NCI-H524 (cell line): ENCODE measurements around the gene FOXR1.
A peak's percentile ranks its signal among the peaks of the same experiment; 100 is the strongest.
"Not testable (repeated sequence)": the region's sequence is repeated elsewhere in the genome, so short reads cannot be mapped to it uniquely, and the experiment has no call there.

Source experiments
- DNase-seq, 2 experiments: peaks; one replicate each; lab custom pipeline; 2025; lab: John Stamatoyannopoulos, UW

Gene FOXR1

DNA sequence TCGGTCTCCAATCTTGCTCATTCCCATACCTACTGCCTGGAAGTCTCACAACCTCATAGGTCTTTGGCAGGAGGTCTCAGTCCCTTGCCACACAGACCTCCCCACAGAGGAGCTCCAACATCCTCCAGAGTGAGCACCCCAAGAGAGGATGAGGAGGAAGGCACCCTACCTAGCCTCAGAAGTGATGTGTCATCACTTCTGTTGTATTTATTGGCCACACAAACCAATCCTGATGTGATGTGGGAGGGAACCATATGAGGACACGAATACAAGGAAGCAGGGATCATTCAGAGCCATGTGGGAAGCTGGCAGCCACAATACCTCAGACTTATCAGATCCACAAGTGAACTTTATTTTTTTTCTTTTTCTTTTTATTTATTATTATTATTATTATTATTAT lies 24.5 kb upstream of the FOXR1 start:
- no peak for DNase-seq

DNA sequence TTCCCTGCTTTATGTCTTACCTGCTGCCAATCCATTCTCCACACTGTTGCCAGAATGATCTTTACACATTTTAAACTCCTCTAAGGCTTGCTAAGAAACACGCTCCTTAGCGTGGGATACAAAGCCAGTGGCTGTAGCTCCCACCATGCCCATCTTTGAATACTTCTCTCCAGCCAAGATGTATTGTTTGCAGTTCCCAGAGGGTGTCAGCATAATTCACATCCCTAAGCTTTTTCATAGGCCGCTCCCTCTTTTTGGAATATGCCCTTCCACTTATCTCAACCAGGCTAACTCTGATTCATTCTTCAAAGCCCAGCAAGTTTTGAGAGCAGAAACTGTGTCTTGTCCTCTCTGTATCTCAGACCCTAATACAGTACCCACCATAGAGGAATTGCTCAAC lies 23.6 kb upstream of the FOXR1 start:
- no peak for DNase-seq

DNA sequence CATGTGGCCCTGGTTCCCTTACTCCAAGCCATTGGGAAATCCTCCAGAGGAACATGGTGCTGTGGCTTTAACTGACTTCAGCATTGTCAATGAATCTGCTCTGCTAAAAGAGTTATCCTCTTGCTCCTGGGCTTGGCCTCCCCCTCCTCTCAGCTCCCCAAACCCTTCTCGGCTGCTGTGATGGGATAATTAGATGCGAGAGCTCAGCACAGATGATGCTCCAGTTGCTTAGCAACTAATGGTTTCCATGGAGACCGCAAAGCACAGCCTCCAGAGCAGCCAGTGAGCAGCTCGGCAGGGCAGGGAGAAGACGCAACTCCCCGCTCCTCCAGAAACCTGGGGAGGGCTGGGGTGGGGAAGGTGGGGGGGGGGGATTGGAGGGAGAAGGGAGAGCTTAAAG lies 18.3 kb upstream of the FOXR1 start:
- DNase-seq, result peak; percentile 89 to 96

DNA sequence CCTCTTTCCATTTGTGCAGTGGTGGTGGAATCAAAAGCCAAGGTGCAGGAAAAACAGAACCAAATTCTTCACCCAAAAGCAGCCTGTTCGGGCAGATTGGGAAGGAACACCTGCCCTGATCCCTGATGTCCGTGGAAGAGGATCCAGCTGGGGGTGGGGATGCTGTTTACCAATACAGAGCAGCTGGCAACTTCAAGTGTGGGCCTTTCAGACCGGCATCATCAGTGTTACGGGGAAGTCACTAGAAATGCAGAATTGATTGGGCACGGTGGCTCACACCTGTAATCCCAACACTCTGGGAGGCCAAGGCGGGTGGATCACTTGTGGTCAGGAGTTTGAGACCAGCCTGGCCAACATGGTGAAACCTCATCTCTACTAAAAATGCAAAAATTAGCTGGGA lies 17.6 kb upstream of the FOXR1 start:
- peak; percentile 42 to 69 for DNase-seq

DNA sequence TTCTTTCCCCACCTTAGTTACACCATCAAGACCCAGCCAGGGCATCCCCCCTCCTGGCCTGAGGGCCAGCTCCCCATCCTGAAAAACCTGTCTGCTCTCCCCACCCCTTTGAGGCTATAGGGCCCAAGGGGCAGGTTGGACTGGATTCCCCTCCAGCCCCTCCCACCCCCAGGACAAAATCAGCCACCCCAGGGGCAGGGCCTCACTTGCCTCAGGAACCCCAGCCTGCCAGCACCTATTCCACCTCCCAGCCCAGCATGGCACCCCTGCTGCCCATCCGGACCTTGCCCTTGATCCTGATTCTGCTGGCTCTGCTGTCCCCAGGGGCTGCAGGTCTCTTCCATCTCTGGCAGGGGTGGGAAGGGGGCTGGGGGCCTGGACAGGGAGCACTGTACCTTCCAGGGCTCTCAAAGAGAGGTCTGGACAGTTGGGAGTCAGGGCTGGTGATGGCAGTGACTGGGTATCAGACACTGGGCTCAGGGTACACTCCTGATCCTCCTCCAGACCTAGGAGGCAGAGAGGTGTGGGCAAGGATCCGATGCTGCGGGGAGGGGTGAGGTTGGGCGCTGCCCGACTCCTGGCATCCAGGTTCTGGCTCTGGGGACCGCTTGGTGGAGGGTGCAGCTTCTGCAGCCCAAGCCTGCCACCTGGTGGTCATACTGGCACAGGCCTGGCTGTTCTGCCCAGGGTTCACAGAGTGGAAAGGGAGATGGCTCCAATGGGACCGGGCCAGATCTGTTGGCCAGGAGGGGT lies 15.3 kb upstream of the FOXR1 start, which contains the start of gene UPK2:
Gene UPK2, plus strand, starts transcription at position 205 of the 753 bp plus-strand sequence. Its CDS starts 53 bp downstream, at position 258.
- peak; percentile 33 to 77 for DNase-seq

DNA sequence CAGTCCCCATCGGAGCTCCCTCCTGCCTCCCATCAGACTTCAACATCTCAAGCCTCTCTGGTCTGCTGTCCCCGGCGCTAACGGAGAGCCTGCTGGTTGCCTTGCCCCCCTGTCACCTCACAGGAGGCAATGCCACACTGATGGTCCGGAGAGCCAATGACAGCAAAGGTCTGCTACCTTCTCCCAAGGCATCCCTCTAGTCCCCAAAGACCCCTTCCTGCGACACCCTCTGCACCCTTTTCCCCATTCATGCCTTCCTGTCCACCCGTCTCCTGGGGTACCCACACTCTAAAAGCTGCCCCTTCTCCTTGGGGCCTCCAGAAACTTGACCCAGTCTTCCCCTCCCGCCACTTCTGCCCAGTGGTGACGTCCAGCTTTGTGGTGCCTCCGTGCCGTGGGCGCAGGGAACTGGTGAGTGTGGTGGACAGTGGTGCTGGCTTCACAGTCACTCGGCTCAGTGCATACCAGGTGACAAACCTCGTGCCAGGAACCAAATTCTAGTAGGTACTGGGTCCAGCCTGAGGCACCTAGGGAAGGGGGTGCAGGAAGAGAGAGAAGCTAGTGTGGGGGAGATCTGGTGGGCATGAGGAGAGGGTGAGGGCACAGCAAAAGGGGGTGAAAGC lies 14.6 kb upstream of the FOXR1 start:
- DNase-seq, result no peak

DNA sequence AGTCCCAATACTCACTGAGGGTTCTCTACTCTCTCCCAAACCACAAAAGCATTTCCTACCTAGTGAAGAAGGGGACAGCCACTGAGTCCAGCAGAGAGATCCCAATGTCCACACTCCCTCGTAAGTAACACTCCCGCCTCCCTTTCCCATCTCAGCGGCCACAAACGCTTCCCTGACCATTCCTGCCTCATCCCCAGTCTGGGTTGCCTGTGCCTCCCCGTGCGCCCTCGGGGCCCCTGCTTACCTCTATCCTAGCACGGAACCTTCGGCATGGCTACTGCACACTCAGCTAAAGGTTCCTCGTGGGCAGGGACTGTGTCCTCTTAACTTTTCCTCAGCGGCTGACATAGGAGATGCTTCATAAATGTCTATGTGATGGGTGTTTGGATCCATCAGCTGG lies 14.0 kb upstream of the FOXR1 start:
- DNase-seq, result no peak

DNA sequence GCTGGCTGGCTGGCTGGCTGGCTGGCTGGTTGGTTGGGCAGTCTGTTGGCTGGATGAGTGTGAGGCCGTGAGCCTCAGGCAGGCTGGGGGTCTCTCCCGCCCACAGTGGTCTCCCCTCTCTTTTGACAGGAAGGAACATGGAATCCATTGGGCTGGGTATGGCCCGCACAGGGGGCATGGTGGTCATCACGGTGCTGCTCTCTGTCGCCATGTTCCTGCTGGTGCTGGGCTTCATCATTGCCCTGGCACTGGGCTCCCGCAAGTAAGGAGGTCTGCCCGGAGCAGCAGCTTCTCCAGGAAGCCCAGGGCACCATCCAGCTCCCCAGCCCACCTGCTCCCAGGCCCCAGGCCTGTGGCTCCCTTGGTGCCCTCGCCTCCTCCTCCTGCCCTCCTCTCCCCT lies 13.6 kb upstream of the FOXR1 start:
- DNase-seq, result no peak

DNA sequence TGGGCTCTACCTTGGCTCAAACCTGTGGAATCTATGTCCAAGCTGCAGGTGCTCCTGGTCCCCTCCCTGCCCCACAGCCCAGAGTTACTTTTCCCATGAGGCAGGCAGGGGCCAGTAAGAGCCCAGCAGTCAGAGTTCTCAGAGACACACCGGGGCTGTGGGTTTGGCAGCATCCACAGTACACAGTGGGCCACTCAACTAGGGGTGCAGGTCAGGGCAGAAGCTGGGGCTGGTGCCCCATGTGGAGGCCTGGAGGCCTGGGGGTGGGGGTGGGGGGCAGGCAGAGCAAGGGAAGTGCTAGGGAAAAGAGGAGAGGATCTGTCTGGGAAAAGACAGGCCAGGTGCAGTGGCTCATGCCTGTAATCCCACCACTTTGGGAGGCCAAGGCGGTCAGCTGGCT lies 13.0 kb upstream of the FOXR1 start:
- no peak for DNase-seq

DNA sequence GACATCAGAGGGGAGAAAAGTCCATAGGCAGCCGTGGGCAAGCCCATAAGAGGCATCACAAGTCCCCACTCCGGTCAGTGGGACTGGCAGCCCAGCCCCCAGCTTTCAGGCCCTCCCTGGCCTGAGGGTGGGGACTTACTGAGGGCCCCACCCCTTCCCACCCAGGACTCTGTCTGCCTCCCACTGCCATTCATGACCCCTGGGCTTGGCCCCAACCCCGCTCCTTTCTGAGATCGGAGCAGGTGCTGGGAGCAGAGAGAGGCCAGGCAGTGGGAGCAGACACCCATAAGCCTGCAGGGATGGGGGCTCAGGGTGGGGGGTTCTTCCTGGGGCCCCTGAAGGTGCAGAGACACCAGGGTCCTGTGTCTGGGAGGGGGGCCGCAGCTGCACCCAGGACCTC lies 10.4 kb upstream of the FOXR1 start:
- no peak for DNase-seq

DNA sequence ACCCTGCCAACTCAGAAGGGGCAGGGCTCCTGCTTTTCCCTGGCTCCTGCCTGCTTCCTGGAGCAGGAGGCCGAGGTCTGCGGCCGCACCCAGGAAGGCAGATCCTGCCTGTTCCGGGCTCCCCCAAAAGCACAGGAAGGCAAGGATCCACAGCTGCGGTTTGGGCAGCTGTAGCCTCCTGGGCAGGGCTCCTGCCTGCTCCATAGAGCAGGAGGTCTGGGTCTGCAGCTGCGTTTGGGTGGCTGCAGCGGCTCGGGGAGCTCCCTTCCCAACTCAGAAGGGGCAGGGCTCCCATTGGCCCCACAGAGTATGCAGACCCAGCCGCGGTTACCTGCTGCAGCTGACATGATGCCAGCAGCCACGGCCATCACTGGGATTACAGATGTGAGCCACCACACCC lies 10.0 kb upstream of the FOXR1 start:
- DNase-seq, result no peak

DNA sequence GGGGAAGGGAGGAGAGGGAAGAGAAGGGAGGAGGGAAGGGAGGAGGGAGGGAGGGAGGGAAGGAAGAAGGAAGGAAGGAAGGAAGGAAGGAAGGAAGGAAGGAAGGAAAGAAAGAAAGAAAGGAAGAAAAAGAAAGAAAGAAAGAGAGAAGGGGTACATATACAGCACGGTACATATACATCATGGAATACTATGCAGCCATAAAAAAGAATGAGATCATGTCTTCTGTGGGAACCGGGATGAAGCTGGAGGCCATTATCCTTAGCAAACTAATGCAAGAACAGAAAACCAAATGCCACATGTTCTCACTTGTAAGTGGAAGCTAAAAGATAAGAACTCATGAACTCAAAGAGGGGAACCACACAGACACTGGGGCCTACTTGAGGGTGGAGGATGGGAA lies 2.1 kb upstream of the FOXR1 start:
- DNase-seq, result not testable (repeated sequence)

DNA sequence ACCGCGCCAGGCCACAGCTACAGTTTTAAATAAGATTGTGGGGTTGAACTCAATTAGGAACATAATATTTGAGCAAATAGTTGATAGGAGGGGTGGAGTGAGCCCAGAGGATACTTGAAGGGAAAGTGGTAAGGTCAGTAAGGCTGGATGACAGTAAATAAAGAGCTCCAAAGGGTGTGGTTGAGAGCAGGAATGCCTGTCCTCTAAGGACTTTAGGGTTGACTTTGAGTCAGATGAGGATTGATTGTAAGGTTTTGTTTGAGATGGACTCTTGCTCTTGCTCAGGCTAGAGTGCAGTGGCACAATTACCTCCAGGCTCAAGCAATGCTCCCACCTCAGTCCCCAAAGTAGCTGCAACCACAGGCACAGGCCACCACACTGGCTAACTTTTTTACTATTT lies 2.4 kb downstream of the FOXR1 start:
- no peak for DNase-seq

DNA sequence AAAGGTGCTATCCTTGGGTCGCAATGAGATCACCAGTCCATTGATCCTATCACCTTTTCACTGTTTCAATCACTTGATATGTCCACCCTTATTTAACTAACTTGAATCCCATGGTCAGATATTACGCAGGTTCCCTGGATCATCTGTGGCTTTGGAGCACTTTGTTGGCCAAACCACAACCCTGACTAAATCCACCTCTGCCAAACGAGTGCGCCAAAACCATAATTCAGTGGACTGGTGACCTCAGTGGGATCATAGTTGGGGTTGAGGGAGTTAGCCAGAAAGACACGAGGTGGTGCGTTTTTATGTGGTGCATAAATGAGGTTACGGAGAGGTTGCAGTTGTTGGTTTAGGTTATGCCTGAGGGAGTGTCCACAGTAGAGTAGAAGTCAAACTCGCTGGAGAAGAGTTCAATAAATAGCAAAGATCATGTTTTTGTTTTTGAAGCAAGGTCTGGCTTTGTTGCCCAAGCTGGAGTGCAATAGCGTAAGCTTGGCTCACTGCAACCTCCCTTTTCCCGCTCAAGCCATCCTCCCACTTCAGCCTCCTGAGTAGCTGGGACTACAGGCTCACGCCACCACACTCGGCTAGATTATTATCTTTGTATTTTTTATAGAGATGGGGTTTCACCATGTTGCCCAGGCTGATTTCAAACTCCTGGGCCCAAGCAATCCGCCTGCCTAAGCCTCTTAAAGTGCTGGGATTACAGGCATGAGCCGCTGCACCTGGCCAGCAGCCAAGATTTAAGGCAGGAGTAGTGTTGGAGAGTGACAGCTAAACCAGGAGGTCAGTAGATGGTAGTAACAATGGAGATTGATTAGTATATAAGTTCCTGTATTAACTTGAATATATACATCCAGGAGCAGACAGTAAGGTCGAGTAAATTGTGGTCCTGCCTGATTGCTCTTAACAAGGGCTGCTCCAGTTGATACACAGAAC lies 4.5 kb downstream of the FOXR1 start:
- peak; percentile 74 to 87 for DNase-seq

DNA sequence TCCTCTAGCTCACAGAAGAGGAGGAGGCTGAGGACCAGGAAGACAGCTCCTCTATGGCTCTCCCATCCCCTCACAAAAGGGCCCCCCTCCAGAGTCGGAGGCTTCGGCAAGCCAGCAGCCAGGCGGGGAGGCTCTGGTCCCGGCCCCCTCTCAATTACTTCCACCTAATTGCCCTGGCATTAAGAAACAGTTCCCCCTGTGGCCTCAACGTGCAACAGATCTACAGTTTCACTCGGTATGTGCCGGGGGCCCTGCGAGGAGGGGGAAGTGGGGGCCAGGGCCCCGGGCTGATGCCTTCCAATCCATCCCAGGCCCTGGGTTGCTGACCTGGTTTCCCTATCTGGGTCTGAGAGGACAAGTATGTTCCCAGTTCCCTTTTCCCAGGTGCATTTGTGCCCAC lies 7.9 kb downstream of the FOXR1 start:
- no peak for DNase-seq

DNA sequence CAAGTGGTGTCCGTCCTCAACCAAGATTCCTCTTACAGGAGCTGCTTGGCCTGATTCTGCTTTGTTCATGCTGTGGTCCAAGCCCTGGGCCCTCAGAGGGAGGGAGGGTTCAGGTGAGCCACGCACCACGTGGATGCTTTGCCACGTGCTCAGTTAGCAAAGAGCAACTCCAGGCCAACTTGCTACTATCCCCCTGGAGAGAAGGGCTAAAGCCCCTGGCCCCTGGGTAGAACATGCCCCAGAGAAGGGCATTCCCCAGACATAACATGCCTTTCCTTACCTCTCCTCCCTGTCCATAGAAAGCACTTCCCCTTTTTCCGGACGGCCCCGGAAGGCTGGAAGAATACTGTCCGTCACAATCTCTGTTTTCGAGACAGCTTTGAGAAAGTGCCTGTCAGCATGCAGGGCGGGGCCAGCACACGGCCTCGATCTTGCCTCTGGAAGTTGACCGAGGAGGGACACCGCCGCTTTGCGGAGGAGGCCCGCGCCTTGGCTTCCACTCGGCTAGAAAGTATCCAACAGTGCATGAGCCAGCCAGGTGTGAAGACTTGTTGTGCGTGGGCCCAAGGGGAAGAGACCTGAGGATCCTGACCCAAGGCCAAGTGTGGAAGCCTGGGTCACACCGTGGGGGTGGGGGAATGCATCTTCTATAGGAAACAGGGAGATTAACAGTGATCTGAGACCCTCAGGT lies 8.8 kb downstream of the FOXR1 start:
- DNase-seq, result no peak

DNA sequence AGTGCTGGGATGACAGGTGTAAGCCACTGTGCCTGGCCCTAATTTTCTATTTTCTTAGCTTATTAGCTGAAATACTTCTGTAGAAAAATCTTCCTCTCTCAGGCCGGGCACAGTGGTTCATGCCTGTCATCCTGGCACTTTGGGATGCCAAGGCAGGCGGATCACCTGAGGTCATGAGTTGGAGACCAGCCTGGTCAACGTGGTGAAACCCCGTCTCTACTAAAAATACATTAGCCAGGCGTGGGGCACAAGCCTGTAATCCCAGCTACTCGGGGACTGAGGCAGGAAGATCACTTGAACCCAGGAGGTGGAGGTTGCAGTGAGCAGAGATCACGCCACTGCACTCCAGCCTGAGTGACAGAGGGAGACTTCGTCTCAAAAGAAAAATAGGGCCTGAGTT lies 12.8 kb downstream of the FOXR1 start:
- DNase-seq, result not testable (repeated sequence)

DNA sequence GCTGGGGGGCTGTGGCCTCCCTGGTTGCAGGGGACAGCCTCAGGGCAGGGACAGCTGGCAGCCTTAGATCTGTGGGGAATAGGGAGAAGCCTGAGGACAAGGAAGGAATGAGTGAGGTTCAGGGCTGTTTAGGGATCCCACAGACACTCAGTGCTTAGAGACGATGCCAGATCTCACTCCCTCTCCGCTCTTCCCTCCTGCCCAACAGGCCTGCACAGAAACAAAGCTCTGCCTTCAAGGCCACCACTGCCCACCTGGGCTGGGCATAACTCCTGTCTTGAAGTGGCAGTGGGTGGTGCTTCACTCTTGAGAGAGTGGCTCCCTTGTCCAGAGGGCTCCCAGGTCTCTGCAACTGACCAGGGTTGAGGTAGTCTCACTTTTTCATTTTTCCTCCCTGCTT lies 13.3 kb downstream of the FOXR1 start:
- no peak for DNase-seq

DNA sequence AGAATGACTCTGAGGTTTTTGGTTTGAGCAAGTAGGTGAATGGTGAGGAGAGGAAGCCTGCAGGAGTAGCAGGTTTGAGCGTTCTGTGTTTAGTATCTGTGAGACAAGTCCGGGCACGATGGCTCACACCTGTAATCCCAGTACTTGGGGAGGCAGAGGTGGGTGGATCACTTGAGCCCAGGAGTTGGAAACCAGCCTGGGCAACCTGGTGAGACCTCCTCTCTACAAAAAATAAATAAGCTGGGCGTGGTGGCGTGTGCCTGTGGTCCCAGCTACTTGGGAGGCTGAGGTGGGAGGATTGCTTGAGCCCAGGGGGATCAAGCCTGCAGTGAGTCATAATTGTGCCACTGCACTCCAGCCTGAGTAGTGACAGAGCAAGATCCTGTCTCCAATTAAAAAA lies 16.7 kb downstream of the FOXR1 start:
- no peak for DNase-seq

DNA sequence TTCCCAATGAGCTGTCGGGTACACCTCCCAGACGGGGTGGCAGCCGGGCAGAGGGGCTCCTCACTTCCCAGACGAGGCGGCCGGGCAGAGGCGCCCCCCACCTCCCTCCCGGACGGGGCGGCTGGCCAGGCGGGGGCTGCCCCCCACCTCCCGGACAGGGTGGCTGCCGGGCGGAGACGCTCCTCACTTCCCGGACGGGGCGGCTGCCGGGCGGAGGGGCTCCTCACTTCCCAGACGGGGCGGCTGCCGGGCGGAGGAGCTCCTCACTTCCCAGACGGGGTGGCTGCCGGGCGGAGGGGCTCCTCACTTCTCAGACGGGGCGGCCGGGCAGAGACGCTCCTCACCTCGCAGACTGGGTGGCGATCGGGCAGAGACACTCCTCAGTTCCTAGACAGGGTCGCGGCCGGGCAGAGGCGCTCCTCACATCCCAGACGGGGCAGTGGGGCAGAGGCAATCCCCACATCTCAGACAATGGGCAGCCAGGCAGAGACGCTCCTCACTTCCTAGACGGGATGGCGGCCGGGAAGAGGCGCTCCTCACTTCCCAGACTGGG lies 20.0 kb downstream of the FOXR1 start:
- not testable (repeated sequence) for DNase-seq

DNA sequence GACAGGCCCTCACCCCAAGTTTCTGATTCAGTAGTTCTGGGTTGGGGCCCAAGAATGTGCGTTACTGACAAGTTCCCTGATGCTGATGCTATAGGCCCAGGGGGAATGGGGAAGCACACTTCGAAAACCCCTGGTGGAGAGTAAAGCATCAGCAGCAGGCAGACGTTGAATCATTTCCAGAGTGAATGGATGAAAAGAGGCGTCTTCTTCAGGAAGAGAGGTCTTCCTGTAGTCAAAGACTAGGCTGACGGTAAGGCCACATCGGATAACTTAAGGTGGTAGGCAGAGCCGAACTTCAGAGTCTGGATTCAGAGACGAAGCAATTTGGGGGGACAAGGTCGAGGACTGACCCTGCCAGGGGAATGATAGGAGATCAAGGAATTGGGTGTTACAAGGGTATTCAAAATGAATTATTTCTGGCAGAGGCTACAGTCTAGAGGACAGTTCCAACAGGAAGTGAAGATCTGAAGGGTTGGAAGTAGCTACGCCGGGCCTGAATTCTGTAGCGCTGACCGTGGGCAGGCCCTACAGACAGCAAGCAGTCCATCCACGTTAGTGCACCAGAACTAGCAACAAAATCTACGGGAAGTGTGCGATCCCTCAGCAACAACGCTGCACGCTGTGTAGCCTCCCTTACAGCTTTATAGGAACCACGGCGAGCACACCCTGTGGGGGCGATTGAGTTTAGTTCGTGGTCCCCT lies 25.5 kb downstream of the FOXR1 start:
- no peak for DNase-seq
